ENCODE data around the gene GYPE.
"Not testable (repeated sequence)": the region's sequence is repeated elsewhere in the genome, so short reads cannot be mapped to it uniquely, and the experiment has no call there.

GRCh38 chr4:143830576-143830975, 74.8 kb downstream of the GYPE start:
- not testable (repeated sequence) for TF ChIP-seq CTCF, POLR2A (IDR thresholded peaks at IDR 0.05)

Data from sigmoid colon (tissue), 3 donors.